Upper lobe of right lung (tissue), 1 donor: ENCODE data around the gene SPP1. TPM values are rescaled to one million over a fixed set of nuclear protein-coding genes. Genes with fewer than 3 reads are reported as not detected.
"Not testable (repeated sequence)": the region's sequence is repeated elsewhere in the genome, so short reads cannot be mapped to it uniquely, and the experiment has no call there.

Experiments
- ATAC-seq: fragments of 200-7000 bp; cut with Tn5 transposase; one replicate; pipeline ENCODE4 v1.9.1; 2020; ENCODE audit warnings: mild to moderate bottlenecking, moderate library complexity
- DNase-seq: peaks from one replicate; pipeline ENCODE4 v3.0.0-alpha.2; 2020
- H3K27ac ChIP-seq: fragments of 200-600 bp; one replicate; pipeline ENCODE4 v1.8.0; 2022
- H3K27me3 ChIP-seq: fragments of 200-600 bp; one replicate; pipeline ENCODE4 v1.8.0; 2022; ENCODE audit warnings: mild to moderate bottlenecking
- H3K36me3 ChIP-seq: fragments of 200-600 bp; one replicate; pipeline ENCODE4 v1.8.0; 2022
- H3K4me1 ChIP-seq: fragments of 200-600 bp; one replicate; pipeline ENCODE4 v1.8.0; 2022
- H3K4me3 ChIP-seq: fragments of 200-600 bp; one replicate; pipeline ENCODE4 v1.8.0; 2022; ENCODE audit warnings: mild to moderate bottlenecking
- H3K9me3 ChIP-seq: fragments of 200-600 bp; one replicate; pipeline ENCODE4 v1.8.0; 2022
- intact Hi-C: fragments of 100-400 bp; cut with DNase I; formaldehyde crosslinking; loops from one replicate; pipeline ENCODE4 v1.11.0; 2022
- total RNA-seq: library from RNA; stranded (reverse); fragmentation: NEBNext Ultra II Directional; extraction: Animal tissue kit (Norgen Biotek cat#: 25700); gene quantifications from one replicate; pipeline ENCODE4 v1.2.1, GENCODE V29; 2021
- TF ChIP-seq, protein P1 (sequence below): fragments of 200-600 bp; IDR thresholded peaks from one replicate; pipeline ENCODE4 v1.8.0; 2022; ENCODE audit warnings: antibody characterized with exemption
- donor health status: DM: no; HTN: yes; CAD: no; lungs with severe emphysema.

Gene SPP1
- total RNA-seq, 1 donor from 2014 or later = 45.4 TPM

DNA sequence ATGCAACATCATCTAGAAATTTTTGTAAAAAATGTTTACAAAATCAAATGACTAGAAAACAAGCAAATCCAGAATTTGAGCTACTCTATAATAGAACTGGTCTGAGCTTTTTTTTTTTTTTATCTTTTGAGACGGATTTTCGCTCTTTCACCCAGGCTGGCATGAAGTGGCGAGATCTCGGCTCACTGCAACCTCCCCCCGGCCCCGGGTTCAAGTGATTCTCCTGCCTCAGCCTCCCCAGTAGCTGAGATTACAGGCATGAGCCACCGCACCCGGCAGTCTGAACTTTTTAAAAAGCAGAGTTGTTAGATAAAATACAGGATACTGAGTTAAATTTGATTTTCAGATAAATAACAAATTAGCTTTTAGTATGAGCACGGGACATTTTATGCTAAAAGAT lies 11.0 kb downstream of the SPP1 start:
- H3K4me1 ChIP-seq = no peaks in the 10 kb centered on the region
- H3K4me3 ChIP-seq = no peak overlapping the region
- H3K36me3 ChIP-seq = no peaks in the 10 kb centered on the region
- no peaks in the 10 kb centered on the region for H3K9me3 ChIP-seq
- ATAC-seq (no peak), DNase-seq (no peak)
- no peak overlapping the region for H3K27ac ChIP-seq
- TF ChIP-seq, protein P1, sequence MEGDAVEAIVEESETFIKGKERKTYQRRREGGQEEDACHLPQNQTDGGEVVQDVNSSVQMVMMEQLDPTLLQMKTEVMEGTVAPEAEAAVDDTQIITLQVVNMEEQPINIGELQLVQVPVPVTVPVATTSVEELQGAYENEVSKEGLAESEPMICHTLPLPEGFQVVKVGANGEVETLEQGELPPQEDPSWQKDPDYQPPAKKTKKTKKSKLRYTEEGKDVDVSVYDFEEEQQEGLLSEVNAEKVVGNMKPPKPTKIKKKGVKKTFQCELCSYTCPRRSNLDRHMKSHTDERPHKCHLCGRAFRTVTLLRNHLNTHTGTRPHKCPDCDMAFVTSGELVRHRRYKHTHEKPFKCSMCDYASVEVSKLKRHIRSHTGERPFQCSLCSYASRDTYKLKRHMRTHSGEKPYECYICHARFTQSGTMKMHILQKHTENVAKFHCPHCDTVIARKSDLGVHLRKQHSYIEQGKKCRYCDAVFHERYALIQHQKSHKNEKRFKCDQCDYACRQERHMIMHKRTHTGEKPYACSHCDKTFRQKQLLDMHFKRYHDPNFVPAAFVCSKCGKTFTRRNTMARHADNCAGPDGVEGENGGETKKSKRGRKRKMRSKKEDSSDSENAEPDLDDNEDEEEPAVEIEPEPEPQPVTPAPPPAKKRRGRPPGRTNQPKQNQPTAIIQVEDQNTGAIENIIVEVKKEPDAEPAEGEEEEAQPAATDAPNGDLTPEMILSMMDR = no peak
- intact Hi-C loops = no loop called here
- no peaks in the 10 kb centered on the region for H3K27me3 ChIP-seq

DNA sequence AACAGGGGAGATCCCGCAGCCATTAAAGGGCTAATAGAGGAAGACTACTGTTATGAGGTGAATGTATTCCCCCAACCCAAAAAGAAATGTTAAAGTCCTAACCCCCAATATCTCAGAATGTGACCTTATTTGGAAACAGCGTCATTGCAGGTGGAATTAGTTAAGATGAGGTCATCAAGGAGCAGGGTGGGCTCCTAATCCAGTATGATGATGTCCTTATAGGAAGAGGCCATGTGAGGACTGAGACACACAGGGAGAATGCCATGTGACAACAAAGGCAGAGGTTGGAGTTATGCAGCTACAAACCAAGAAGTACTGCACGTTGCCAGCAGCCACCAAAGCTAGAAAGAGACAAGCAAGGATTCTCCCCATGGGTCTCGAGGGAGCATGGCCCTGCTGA lies 14.3 kb downstream of the SPP1 start:
- DNase-seq = no peak
- Histone ChIP-seq H3K4me1 (no peaks in the 10 kb centered on the region), H3K27ac (no peak overlapping the region), H3K4me3 (no peak overlapping the region), H3K9me3 (no peaks in the 10 kb centered on the region), H3K36me3 (no peaks in the 10 kb centered on the region), H3K27me3 (no peaks in the 10 kb centered on the region)
- intact Hi-C loops = no loop called here
- TF ChIP-seq, protein P1 = no peak
- ATAC-seq = no peak

DNA sequence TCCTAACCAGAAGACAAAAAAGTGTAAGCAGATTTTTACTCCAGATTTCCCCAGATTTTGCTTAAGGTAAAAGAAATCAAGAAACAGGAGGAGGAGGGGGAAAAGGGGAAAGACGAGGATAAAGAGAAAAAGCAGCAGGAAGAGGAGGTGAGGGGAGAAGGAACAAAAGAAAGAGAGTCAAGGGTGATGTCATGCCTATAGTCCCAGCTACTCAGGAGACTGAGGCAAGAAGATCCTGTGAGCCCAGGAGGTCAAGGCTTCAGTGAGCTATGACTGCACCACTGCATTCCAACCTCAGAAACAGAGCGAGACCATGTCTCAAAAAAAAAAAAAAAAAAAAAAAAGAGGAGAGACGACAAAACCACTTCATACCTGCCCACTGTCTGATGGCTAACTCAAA lies 19.9 kb downstream of the SPP1 start:
- Histone ChIP-seq H3K4me1 (no peaks in the 10 kb centered on the region), H3K4me3 (no peak overlapping the region), H3K27me3 (no peaks in the 10 kb centered on the region), H3K9me3 (no peaks in the 10 kb centered on the region), H3K36me3 (no peaks in the 10 kb centered on the region), H3K27ac (no peak overlapping the region)
- intact Hi-C loops = no loop called here
- TF ChIP-seq, protein P1 = no peak
- DNase-seq = no peak
- no peak for ATAC-seq

DNA sequence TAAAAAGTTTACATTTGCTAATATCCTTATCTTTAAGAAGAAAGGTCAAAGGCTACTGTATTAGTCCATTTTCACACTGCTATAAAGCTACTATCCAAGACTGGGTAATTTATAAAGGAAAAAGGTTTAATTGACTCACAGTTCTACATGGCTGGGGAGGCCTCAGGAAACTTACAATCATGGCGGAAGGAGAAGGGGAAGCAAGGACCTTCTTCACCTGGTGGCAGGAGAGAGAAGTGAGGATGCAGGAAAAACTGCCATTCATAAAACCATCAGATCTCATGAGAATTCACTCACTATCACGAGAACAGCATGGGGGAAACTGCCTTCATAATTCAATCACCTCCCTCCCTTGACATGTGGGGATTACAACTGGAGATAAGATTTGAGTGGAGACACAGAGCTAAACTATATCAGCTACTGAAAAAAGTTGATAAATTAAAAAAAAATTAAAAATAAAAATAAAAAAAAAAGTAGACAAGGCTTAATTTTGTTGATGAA lies 23.7 kb downstream of the SPP1 start:
- H3K9me3 ChIP-seq, DNase-seq, H3K27me3 ChIP-seq, H3K4me3 ChIP-seq, H3K27ac ChIP-seq, intact Hi-C loops, H3K4me1 ChIP-seq, H3K36me3 ChIP-seq, ATAC-seq: not testable (repeated sequence)

DNA sequence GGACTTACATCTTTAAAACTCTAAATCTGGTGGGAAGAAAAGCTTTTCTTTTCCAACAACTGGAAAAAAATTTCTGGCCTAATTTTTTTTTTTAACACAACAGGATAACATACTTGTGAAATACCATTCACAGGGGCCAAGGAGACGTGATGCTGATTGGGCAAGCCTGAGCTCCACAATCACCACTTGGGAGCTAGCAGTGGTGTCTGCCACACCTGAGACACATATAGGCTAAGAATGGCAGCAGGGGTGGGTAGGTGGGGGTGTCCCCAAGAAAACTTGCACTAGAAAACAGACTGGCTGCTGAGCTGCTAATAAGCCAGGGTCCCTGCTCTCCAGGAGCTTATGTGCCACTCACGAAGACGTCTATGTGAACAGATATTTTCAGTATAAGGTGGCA lies 26.4 kb downstream of the SPP1 start:
- H3K27ac ChIP-seq = no peak overlapping the region

DNA sequence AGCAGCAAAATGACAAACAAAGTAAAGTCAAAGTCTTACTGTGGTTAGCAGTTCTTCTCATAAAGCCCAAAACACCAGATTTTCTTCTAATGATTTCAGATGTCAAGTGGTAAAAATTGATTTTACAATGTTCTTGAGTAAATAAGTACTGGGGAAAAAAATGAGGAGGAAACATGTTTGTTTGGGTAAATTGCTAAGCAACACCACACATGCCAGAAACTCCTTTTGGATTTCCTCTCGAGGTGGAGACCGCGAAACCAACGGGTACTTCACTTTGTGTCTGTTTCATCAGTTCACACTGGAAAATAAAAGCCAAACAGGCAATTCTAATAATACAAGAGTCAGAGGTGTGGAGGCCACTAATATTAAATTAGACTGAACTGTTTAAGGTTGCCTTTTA lies 27.3 kb downstream of the SPP1 start:
- no peak overlapping the region for H3K4me3 ChIP-seq
- ATAC-seq (no peak), DNase-seq (no peak)
- H3K36me3 ChIP-seq = no peaks in the 10 kb centered on the region
- H3K4me1 ChIP-seq = peaks cover 5% of the 10 kb centered on the region
- no peaks in the 10 kb centered on the region for H3K27me3 ChIP-seq
- TF ChIP-seq, protein P1 = no peak
- H3K9me3 ChIP-seq = no peaks in the 10 kb centered on the region
- H3K27ac ChIP-seq = no peak overlapping the region
- intact Hi-C loops = no loop called here

More for the DNA sequence above, 26.4 kb downstream of the SPP1 start:
- no peak for ATAC-seq
- intact Hi-C loops = no loop called here
- H3K36me3 ChIP-seq = no peaks in the 10 kb centered on the region
- no peak for DNase-seq
- TF ChIP-seq, protein P1 = no peak
- H3K4me1 ChIP-seq = peaks cover 2% of the 10 kb centered on the region
- no peaks in the 10 kb centered on the region for H3K27me3 ChIP-seq
- no peak overlapping the region for H3K4me3 ChIP-seq
- no peaks in the 10 kb centered on the region for H3K9me3 ChIP-seq
